H4 (cell line): Measurements from ENCODE around the gene HBS1L. TPM values are rescaled to one million over a fixed set of nuclear protein-coding genes. Genes with fewer than 3 reads are reported as not detected.

ENCODE experiments used
- DNase-seq: peaks from one replicate; pipeline ENCODE4 v3.0.0-alpha.2; 2015; ENCODE audit warnings: low spot score
- total RNA-seq: library from RNA; depleted of rRNA; stranded (reverse); fragments of >200 nt; shearing (Covaris generic); gene quantifications from 2 replicates; pipeline ENCODE4 v1.2.3, GENCODE V29; 2014

Gene HBS1L
- total RNA-seq, 1 experiment from 2014 or later = 65.6 TPM

GRCh38 chr6:134949927-134950326 lies 104.7 kb downstream of the HBS1L start, which contains the start of gene ALDH8A1:
TSS of gene ALDH8A1 (minus strand) at chr6:134950101. CDS start at chr6:134950053, 48 bp downstream.
- DNase-seq = no peak

GRCh38 chr6:134948691-134949090 lies 105.9 kb downstream of the HBS1L start:
- no peak for DNase-seq

GRCh38 chr6:134948142-134948541 lies 106.5 kb downstream of the HBS1L start:
- DNase-seq = no peak

GRCh38 chr6:134945045-134945444 lies 109.6 kb downstream of the HBS1L start:
- no peak for DNase-seq

- DNase-seq = no peak
Measured at GRCh38 chr6:134943522-134944111, 111.0 kb downstream of the HBS1L start.

GRCh38 chr6:134938896-134939295 lies 115.7 kb downstream of the HBS1L start:
- no peak for DNase-seq

- DNase-seq = no peak
Measured at GRCh38 chr6:134937426-134937825, 117.2 kb downstream of the HBS1L start.

- DNase-seq = peak; percentile 10
Measured at GRCh38 chr6:134936931-134937330, 117.7 kb downstream of the HBS1L start.

GRCh38 chr6:134936476-134936875 lies 118.1 kb downstream of the HBS1L start:
- DNase-seq = no peak

GRCh38 chr6:134934793-134935485 lies 119.7 kb downstream of the HBS1L start:
- DNase-seq = no peak

- no peak for DNase-seq
Measured at GRCh38 chr6:134932535-134933470, 121.8 kb downstream of the HBS1L start.

GRCh38 chr6:134932098-134932497 lies 122.5 kb downstream of the HBS1L start:
- no peak for DNase-seq

GRCh38 chr6:134930463-134930862 lies 124.2 kb downstream of the HBS1L start:
- DNase-seq = no peak

GRCh38 chr6:134928151-134928900 lies 126.3 kb downstream of the HBS1L start:
- DNase-seq = no peak

- DNase-seq = no peak
Measured at GRCh38 chr6:134925800-134926199, 128.8 kb downstream of the HBS1L start.

- DNase-seq = no peak
Measured at GRCh38 chr6:134921721-134922261, 132.8 kb downstream of the HBS1L start.

- DNase-seq = no peak
Measured at GRCh38 chr6:134921276-134921675, 133.3 kb downstream of the HBS1L start.

GRCh38 chr6:134920422-134920821 lies 134.2 kb downstream of the HBS1L start:
- DNase-seq = no peak

GRCh38 chr6:134918418-134918961 lies 136.1 kb downstream of the HBS1L start:
- no peak for DNase-seq

- DNase-seq = no peak
Measured at GRCh38 chr6:134911547-134911946, 143.1 kb downstream of the HBS1L start.

- no peak for DNase-seq
Measured at GRCh38 chr6:134910593-134910935, 144.1 kb downstream of the HBS1L start.
